Stimulated activated CD4-positive, alpha-beta T cell treated with anti-CD3 and anti-CD28 coated beads, TNF-alpha, amount 100 ng/mL, for 1 hour (primary cell): ENCODE measurements around the gene ATRN.

Source experiments
- DNase-seq, 3 donors: peaks; one replicate each; pipeline ENCODE4 v3.0.0-alpha.2; 2020; ENCODE audit warnings: low read depth in 3 of 3, low spot score in 1 of 3

ATRN gene

GRCh38 chr20:3692706-3693294 lies 222.0 kb downstream of the ATRN start:
- DNase-seq, result no peak

GRCh38 chr20:3693376-3693775 lies 222.6 kb downstream of the ATRN start:
- no peak for DNase-seq

GRCh38 chr20:3694864-3695263 lies 224.0 kb downstream of the ATRN start:
- DNase-seq, result no peak

GRCh38 chr20:3696200-3696599 lies 225.4 kb downstream of the ATRN start:
- DNase-seq, result no peak

DNA sequence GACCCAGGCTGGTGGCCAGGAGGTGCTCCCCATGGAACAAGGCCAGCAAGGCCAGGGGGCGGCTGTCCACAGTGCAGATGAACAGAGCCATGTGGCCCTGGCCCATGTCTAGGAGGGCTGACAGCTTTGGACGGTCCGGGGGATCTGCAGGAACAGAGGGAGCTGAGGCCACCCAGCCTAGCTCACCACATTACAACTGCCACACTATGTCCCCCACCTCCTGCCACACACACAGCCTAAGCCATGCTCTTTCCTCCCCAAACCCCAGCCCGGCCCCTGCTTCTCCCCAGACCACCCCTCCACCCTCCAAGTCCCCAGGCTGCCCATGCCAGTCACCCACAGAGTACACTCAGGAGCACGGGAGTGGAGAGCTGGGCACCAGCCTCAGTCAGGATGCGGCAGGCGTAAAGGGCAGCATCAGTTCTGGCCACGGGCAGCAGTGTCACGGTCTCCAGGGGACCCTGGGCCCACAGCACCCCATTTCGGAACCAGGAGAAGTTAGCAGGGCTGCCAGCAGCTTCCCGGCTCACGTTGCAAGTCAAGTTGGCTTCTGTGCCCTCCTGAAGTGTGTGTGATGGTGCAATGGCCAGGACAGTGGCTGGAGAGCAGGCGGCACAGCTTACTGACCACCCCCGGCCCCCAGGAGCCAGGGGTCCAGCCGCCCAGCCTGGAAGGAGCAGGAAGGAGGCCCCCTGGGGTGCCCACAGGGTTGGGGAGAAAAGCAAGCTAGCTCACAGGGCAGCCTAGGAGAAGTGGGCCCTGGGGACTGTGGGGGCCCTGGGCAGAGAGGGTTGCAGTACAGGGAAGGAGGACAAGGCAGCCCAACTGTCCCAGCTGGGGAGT lies 226.1 kb downstream of the ATRN start:
- no peak for DNase-seq

GRCh38 chr20:3697588-3698305 lies 226.9 kb downstream of the ATRN start:
- DNase-seq, result no peak

- DNase-seq, result no peak
Measured at GRCh38 chr20:3698591-3699001, 227.8 kb downstream of the ATRN start.

GRCh38 chr20:3699037-3699436 lies 228.2 kb downstream of the ATRN start:
- DNase-seq, result no peak
